ENCODE results near the gene INAVA. TPM values are rescaled to one million over a fixed set of nuclear protein-coding genes. Genes with fewer than 3 reads are reported as not detected.

INAVA gene
- total and polyA plus RNA-seq, 10 of the 15 experiments (the other 5 are each of a cell fraction or from before 2014, with no cell fraction given), result 3.6 to 15.4 (median 9.5) TPM

DNA sequence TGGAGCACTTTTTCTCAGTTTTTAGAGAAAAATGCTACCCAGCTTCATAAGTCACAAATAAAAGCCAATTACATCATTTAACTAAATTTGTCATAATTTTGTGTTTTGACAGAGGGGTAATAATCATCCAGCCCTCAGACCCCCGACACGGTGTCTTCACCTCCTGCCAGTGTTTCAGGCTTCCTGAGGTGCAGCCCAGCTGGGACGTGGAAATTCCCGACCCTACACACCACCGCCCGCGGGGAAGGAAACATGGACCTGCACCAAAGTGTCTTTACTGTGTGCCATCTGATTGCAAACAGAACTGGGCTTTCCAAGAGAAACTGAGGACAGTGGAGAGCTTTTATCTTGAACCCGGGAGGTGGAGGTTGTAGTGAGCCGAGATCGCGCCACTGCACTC lies 7.7 kb upstream of the INAVA start:
- Histone ChIP-seq H3K9me3 (replicated peaks; ENCODE audit: control insufficient read depth, insufficient read depth, low read length) (no peaks in the 10 kb centered on the region), H3K79me2 (ENCODE audit: control insufficient read depth, insufficient read depth, low read length) (no peaks in the 10 kb centered on the region; the same call in none of the 2 replicates), H2AFZ (ENCODE audit: control insufficient read depth, low read depth, low read length) (no peak overlapping the region), H3K27me3 (replicated peaks in 1 of 2; ENCODE audit: control insufficient read depth in 2 of 2, insufficient read depth in 2 of 2, low read length in 1 of 2) (no peaks in the 10 kb centered on the region), H3K4me3 (no peak overlapping the region), H3K36me3 (ENCODE audit: control insufficient read depth in 2 of 2, insufficient read depth in 2 of 2, low read length in 1 of 2) (no peaks in the 10 kb centered on the region), H4K20me1 (ENCODE audit: control insufficient read depth, insufficient read depth) (no peaks in the 10 kb centered on the region), H3K4me1 (ENCODE audit: control insufficient read depth, insufficient read depth, low read length) (peaks cover 53% of the 10 kb centered on the region), H3K9ac (ENCODE audit: control insufficient read depth, insufficient read depth, low read length) (no peak overlapping the region), H3K27ac (ENCODE audit: control insufficient read depth, insufficient read depth) (peak overlapping the region; percentile 51; the same call in 1 of the 2 replicates), H3K4me2 (ENCODE audit: control insufficient read depth, insufficient read depth) (peak overlapping the region; percentile 93; the same call in 1 of the 2 replicates)
- TF ChIP-seq, protein P1, sequence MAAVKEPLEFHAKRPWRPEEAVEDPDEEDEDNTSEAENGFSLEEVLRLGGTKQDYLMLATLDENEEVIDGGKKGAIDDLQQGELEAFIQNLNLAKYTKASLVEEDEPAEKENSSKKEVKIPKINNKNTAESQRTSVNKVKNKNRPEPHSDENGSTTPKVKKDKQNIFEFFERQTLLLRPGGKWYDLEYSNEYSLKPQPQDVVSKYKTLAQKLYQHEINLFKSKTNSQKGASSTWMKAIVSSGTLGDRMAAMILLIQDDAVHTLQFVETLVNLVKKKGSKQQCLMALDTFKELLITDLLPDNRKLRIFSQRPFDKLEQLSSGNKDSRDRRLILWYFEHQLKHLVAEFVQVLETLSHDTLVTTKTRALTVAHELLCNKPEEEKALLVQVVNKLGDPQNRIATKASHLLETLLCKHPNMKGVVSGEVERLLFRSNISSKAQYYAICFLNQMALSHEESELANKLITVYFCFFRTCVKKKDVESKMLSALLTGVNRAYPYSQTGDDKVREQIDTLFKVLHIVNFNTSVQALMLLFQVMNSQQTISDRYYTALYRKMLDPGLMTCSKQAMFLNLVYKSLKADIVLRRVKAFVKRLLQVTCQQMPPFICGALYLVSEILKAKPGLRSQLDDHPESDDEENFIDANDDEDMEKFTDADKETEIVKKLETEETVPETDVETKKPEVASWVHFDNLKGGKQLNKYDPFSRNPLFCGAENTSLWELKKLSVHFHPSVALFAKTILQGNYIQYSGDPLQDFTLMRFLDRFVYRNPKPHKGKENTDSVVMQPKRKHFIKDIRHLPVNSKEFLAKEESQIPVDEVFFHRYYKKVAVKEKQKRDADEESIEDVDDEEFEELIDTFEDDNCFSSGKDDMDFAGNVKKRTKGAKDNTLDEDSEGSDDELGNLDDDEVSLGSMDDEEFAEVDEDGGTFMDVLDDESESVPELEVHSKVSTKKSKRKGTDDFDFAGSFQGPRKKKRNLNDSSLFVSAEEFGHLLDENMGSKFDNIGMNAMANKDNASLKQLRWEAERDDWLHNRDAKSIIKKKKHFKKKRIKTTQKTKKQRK (IDR thresholded peaks at IDR 0.05; ENCODE audit: low read depth, low read length), result no peak
- TF ChIP-seq BHLHE40 (IDR thresholded peaks at IDR 0.05; ENCODE audit: borderline replicate concordance in 1 of 2, low read depth in 2 of 2, low read length in 1 of 2) (no peak), ZNF384 (IDR thresholded peaks at IDR 0.05; ENCODE audit: borderline replicate concordance, low read depth, low read length) (no peak), ZSCAN29 (IDR thresholded peaks at IDR 0.05) (no peak), YY1 (IDR thresholded peaks at IDR 0.05; ENCODE audit: low read depth, low read length) (no peak), CREM (IDR thresholded peaks at IDR 0.05; ENCODE audit: low read depth) (no peak), PAX5 (IDR thresholded peaks at IDR 0.05; ENCODE audit: borderline replicate concordance, low read depth, low read length) (no peak), RELA (IDR thresholded peaks at IDR 0.05; ENCODE audit: borderline replicate concordance, partially characterized antibody) (no peak), RAD21 (IDR thresholded peaks at IDR 0.05; ENCODE audit: insufficient read depth, low read depth, low read length) (no peak), SUZ12 (IDR thresholded peaks at IDR 0.05; ENCODE audit: unreplicated experiment) (no peak), SMARCA5 (IDR thresholded peaks at IDR 0.05) (no peak), SREBF2 (IDR thresholded peaks at IDR 0.05; ENCODE audit: low read length) (no peak), TBL1XR1 (IDR thresholded peaks at IDR 0.05; ENCODE audit: low read depth, low read length) (no peak), MEF2A (IDR thresholded peaks at IDR 0.05; ENCODE audit: insufficient read depth, low read depth, low read length) (no peak), SIX5 (IDR thresholded peaks at IDR 0.05; ENCODE audit: low read depth, low read length, severe bottlenecking) (no peak), TCF7 (IDR thresholded peaks at IDR 0.05; ENCODE audit: borderline replicate concordance) (no peak), SMC3 (IDR thresholded peaks at IDR 0.05; ENCODE audit: borderline replicate concordance, low read length) (no peak), CHD4 (IDR thresholded peaks at IDR 0.05) (no peak), NR2C2 (IDR thresholded peaks at IDR 0.05; ENCODE audit: borderline replicate concordance, control insufficient read depth, insufficient read length, low read depth) (no peak)
- TF ChIP-seq, protein P2, sequence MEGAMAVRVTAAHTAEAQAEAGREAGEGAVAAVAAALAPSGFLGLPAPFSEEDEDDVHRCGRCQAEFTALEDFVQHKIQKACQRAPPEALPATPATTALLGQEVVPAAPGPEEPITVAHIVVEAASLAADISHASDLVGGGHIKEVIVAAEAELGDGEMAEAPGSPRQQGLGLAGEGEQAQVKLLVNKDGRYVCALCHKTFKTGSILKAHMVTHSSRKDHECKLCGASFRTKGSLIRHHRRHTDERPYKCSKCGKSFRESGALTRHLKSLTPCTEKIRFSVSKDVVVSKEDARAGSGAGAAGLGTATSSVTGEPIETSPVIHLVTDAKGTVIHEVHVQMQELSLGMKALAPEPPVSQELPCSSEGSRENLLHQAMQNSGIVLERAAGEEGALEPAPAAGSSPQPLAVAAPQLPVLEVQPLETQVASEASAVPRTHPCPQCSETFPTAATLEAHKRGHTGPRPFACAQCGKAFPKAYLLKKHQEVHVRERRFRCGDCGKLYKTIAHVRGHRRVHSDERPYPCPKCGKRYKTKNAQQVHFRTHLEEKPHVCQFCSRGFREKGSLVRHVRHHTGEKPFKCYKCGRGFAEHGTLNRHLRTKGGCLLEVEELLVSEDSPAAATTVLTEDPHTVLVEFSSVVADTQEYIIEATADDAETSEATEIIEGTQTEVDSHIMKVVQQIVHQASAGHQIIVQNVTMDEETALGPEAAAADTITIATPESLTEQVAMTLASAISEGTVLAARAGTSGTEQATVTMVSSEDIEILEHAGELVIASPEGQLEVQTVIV (IDR thresholded peaks at IDR 0.05; ENCODE audit: borderline replicate concordance, partially characterized antibody), result no peak
- 37% methylated on average over 10 of the region's 11 CpGs for WGBS (ENCODE audit: insufficient coverage, insufficient replicate concordance, low lambda C conversion rate, missing lambda C conversion rate)
- no peak for FAIRE-seq
- in situ Hi-C loops (cut with MboI) (no loop called here), intact Hi-C loops (cut with micrococcal nuclease; ENCODE audit: unreplicated experiment) (loop anchor here (5.0 kb wide), 1 partner anchor 260 kb away; no protein-coding TSS in a partner anchor)
- no TSS peak for BruUV-seq (replicated peaks)
- no peak for DNase-seq (ENCODE audit: low read depth, low spot score)
- POLR2A ChIA-PET, result interaction anchor here (0.8 to 3.5 kb wide), 3 partner anchors 17 to 134 kb away, joined by 7 to 23 read pairs (median 18); no protein-coding TSS in a partner anchor
- SMC1A ChIA-PET (ENCODE audit: uncharacterized antibody, unreplicated experiment), result interaction anchor here (0.7 to 12.2 kb wide), 12 partner anchors 8 to 474 kb away, joined by 3 to 193 read pairs (median 15); no protein-coding TSS in a partner anchor
- no peak for ATAC-seq
- RAD21 ChIA-PET (ENCODE audit: unreplicated experiment), result interaction anchor here (2.1 to 11.2 kb wide), 8 partner anchors 8 to 265 kb away, joined by 7 to 139 read pairs (median 46); partner anchors contain the start of gene KIF14
- CTCF ChIA-PET, result interaction anchor here (0.6 to 7.5 kb wide), 6 partner anchors 8 to 265 kb away, joined by 3 to 78 read pairs (median 9); no protein-coding TSS in a partner anchor

Data from GM12878 (cell line).